HCT116 (cell line): Measurements from ENCODE around the gene WDR62. TPM values are rescaled to one million over a fixed set of nuclear protein-coding genes. Genes with fewer than 3 reads are reported as not detected.

ENCODE experiments used
- ATAC-seq: fragments of 200-7000 bp; cut with Tn5 transposase; 2 replicates; pipeline ENCODE4 v1.9.1; 2020; ENCODE audit warnings: mild to moderate bottlenecking, moderate library complexity
- BruUV-seq: library from RNA; stranded (reverse); fragments of 400-500 nt; replicated peaks from 2 replicates; lab custom pipeline; 2021; lab: Mats Ljungman, UMichigan
- CTCF ChIA-PET: fragments of 300-600 bp; sonication (Branson Sonifier 250); formaldehyde crosslinking; loops from one replicate; lab custom pipeline; 2021; ENCODE audit warnings: antibody characterized with exemption; lab: Charles Lee
- POLR2A ChIA-PET: fragments of 300-600, 350-600 bp; sonication (Branson Sonifier 250); formaldehyde crosslinking; loops from one replicate; lab custom pipeline; 2021; ENCODE audit warnings: antibody characterized with exemption; lab: Charles Lee
- RAD21 ChIA-PET, 2 experiments: fragments of 300-600 bp; sonication (Branson Sonifier 250); formaldehyde crosslinking; loops; one replicate each; lab custom pipeline; 2023; ENCODE audit warnings: low total read pairs in 2 of 2; ENCODE audit not compliant: uncharacterized antibody in 2 of 2, unreplicated experiment in 2 of 2, low non-redundant PET in 1 of 2; lab: Charles Lee
- DNase-seq: peaks from one replicate; pipeline ENCODE4 v3.0.0-alpha.2; 2010; ENCODE audit warnings: low read depth, low spot score
- H2AFZ ChIP-seq: fragments of 200-600 bp; shearing (Covaris generic), sonication (generic); 2 replicates; pipeline ENCODE4 v1.6.1; 2017; ENCODE audit warnings: low read depth, mixed run types, mixed read lengths, antibody characterized with exemption, low read length; ENCODE audit not compliant: poor library complexity, severe bottlenecking
- H3K27ac ChIP-seq: 2 replicates; pipeline ENCODE4 v1.5.1; 2012; ENCODE audit warnings: low read depth, low read length
- H3K27me3 ChIP-seq: fragments of 200-600 bp; sonication (generic); 2 replicates; pipeline ENCODE4 v1.6.1; 2016; ENCODE audit warnings: mixed run types, low read length, mixed read lengths; ENCODE audit not compliant: insufficient read depth
- H3K36me3 ChIP-seq, 2 experiments: fragments of 200-500 bp in 1 of 2; fragments of 200-600 bp in 1 of 2; sonication (Bioruptor generic) in 1 of 2; sonication (generic) in 1 of 2; 2 replicates each; pipeline versions ENCODE4 v1.5.1 to v1.6.1; 2014 to 2016; ENCODE audit warnings: low read length in 2 of 2, inconsistent platforms in 1 of 2, mixed read lengths in 1 of 2, mixed run types in 1 of 2; ENCODE audit not compliant: insufficient read depth in 2 of 2, control insufficient read depth in 1 of 2
- H3K4me1 ChIP-seq, 2 experiments: fragments of 200-600 bp in 1 of 2; sonication (generic) in 1 of 2; 2 replicates each; pipeline versions ENCODE4 v1.5.1 to v1.6.1; 2012 to 2017; ENCODE audit warnings: low read length in 2 of 2, inconsistent platforms in 1 of 2, mild to moderate bottlenecking in 1 of 2, mixed read lengths in 1 of 2, mixed run types in 1 of 2, moderate library complexity in 1 of 2; ENCODE audit not compliant: insufficient read depth in 2 of 2, control insufficient read depth in 1 of 2
- H3K4me2 ChIP-seq: fragments of 200-600 bp; sonication (generic); 2 replicates; pipeline ENCODE4 v1.6.1; 2017; ENCODE audit warnings: mixed run types, low read length, mixed read lengths
- H3K4me3 ChIP-seq, 2 experiments: fragments of 200-600 bp in 1 of 2; sonication (generic) in 1 of 2; replicated peaks in 1 of 2; 2 replicates each; pipeline ENCODE4 v1.5.1; 2011 to 2016; ENCODE audit warnings: low read length in 2 of 2, control low read depth in 1 of 2, low read depth in 1 of 2, mild to moderate bottlenecking in 1 of 2, mixed read lengths in 1 of 2, mixed run types in 1 of 2
- H3K79me2 ChIP-seq: fragments of 200-600 bp; sonication (generic); 2 replicates; pipeline ENCODE4 v1.6.1; 2017; ENCODE audit warnings: mild to moderate bottlenecking, mixed run types, low read length, moderate library complexity, mixed read lengths; ENCODE audit not compliant: insufficient read depth
- H3K9ac ChIP-seq: fragments of 200-600 bp; sonication (generic); 2 replicates; pipeline ENCODE4 v1.6.1; 2016; ENCODE audit warnings: low read length, mixed read lengths
- H3K9me2 ChIP-seq: fragments of 200-600 bp; sonication (generic), shearing (Covaris generic); 2 replicates; pipeline ENCODE4 v1.6.1; 2017; ENCODE audit warnings: mixed run types, mild to moderate bottlenecking, moderate library complexity; ENCODE audit not compliant: insufficient read depth
- H3K9me3 ChIP-seq, 2 experiments: fragments of 200-500 bp in 1 of 2; fragments of 200-600 bp in 1 of 2; sonication (Bioruptor generic) in 1 of 2; sonication (generic) in 1 of 2; 2 replicates each; pipeline ENCODE4 v1.6.1; 2014 to 2017; ENCODE audit warnings: low read length in 2 of 2, mixed read lengths in 2 of 2, inconsistent platforms in 1 of 2, low read depth in 1 of 2, mild to moderate bottlenecking in 1 of 2, mixed run types in 1 of 2, moderate library complexity in 1 of 2; ENCODE audit not compliant: control insufficient read depth in 1 of 2, insufficient read depth in 1 of 2
- H4K20me1 ChIP-seq: fragments of 200-600 bp; sonication (generic), shearing (Covaris generic); 2 replicates; pipeline ENCODE4 v1.6.1; 2017; ENCODE audit warnings: mixed run types, mild to moderate bottlenecking, moderate library complexity; ENCODE audit not compliant: insufficient read depth
- EGR1 ChIP-seq: IDR thresholded peaks from 2 replicates; pipeline ENCODE4 v1.6.1; 2012; ENCODE audit warnings: low read depth
- ELF1 ChIP-seq: IDR thresholded peaks from 2 replicates; pipeline ENCODE4 v1.6.1; 2012; ENCODE audit warnings: low read depth, borderline replicate concordance
- RAD21 ChIP-seq: IDR thresholded peaks from 2 replicates; pipeline ENCODE4 v1.6.1; 2012; ENCODE audit warnings: low read depth, mild to moderate bottlenecking
- ZNF274 ChIP-seq: fragments of 200-500 bp; sonication (Bioruptor generic); IDR thresholded peaks from 2 replicates; pipeline ENCODE4 v1.6.1; 2014; ENCODE audit warnings: mild to moderate bottlenecking, low read depth, low read length, inconsistent platforms
- intact Hi-C: fragments of 100-400 bp; cut with micrococcal nuclease; formaldehyde crosslinking; loops from 2 replicates; pipeline ENCODE4 v1.10.0; 2022
- total RNA-seq: library from RNA; stranded (reverse); gene quantifications from one replicate; pipeline ENCODE4 v1.2.1, GENCODE V29; 2021; ENCODE audit not compliant: unreplicated experiment
- TF ChIP-seq, protein P1 (sequence below): IDR thresholded peaks from 2 replicates; pipeline ENCODE4 v1.6.1; 2012; ENCODE audit warnings: low read depth
- TF ChIP-seq, protein P2 (sequence below): IDR thresholded peaks from 2 replicates; pipeline ENCODE4 v1.6.1; 2012

WDR62 gene
- total RNA-seq, 1 experiment from 2014 or later = 17.0 TPM

DNA sequence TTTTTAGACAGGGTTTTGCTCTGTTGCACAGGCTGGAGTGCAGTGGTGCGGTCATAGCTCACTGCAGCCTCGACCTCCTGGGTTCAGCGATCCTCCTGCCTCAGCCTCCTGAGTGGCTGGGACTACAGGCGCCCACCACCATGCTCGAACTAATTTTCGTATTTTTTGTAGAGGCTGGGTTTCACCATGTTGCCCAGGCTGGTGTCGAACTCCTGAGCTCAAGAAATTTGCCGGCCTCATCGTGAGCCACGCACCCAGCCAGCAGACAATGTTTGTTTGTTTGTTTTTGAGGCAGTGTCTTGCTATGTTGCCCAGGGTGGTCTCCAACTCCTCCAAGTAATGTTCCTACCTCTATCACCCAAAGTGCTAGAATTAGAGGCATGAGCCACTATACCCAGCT is 98.4 kb downstream of the WDR62 start:
- Histone ChIP-seq H3K4me1 (no peaks in the 10 kb centered on the region), H3K27ac (no peak overlapping the region), H3K9me3 (no peaks in the 10 kb centered on the region), H2AFZ (no peak overlapping the region), H4K20me1 (no peaks in the 10 kb centered on the region), H3K79me2 (0 out of 2 replicates have a peak, but pooled peaks cover 6% of the 10 kb centered on the region), H3K27me3 (no peaks in the 10 kb centered on the region), H3K36me3 (peaks cover 15 to 31% of the 10 kb centered on the region in 2 experiments), H3K9ac (no peak overlapping the region), H3K4me3 (no peak overlapping the region), H3K9me2 (no peaks in the 10 kb centered on the region), H3K4me2 (no peak overlapping the region)
- no TSS peak for BruUV-seq
- ATAC-seq = no peak
- RAD21 ChIA-PET = no interaction called here
- CTCF ChIA-PET = no interaction called here
- POLR2A ChIA-PET = interaction anchor here (1.4 kb wide), 1 partner anchor 9 kb away, joined by 3 read pairs; no protein-coding TSS in a partner anchor
- TF ChIP-seq, protein P1, sequence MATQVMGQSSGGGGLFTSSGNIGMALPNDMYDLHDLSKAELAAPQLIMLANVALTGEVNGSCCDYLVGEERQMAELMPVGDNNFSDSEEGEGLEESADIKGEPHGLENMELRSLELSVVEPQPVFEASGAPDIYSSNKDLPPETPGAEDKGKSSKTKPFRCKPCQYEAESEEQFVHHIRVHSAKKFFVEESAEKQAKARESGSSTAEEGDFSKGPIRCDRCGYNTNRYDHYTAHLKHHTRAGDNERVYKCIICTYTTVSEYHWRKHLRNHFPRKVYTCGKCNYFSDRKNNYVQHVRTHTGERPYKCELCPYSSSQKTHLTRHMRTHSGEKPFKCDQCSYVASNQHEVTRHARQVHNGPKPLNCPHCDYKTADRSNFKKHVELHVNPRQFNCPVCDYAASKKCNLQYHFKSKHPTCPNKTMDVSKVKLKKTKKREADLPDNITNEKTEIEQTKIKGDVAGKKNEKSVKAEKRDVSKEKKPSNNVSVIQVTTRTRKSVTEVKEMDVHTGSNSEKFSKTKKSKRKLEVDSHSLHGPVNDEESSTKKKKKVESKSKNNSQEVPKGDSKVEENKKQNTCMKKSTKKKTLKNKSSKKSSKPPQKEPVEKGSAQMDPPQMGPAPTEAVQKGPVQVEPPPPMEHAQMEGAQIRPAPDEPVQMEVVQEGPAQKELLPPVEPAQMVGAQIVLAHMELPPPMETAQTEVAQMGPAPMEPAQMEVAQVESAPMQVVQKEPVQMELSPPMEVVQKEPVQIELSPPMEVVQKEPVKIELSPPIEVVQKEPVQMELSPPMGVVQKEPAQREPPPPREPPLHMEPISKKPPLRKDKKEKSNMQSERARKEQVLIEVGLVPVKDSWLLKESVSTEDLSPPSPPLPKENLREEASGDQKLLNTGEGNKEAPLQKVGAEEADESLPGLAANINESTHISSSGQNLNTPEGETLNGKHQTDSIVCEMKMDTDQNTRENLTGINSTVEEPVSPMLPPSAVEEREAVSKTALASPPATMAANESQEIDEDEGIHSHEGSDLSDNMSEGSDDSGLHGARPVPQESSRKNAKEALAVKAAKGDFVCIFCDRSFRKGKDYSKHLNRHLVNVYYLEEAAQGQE = no peak
- TF ChIP-seq ZNF274 (no peak), EGR1 (no peak), ELF1 (no peak), RAD21 (no peak)
- TF ChIP-seq, protein P2, sequence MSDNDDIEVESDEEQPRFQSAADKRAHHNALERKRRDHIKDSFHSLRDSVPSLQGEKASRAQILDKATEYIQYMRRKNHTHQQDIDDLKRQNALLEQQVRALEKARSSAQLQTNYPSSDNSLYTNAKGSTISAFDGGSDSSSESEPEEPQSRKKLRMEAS = no peak
- no peak for DNase-seq
- intact Hi-C loops = no loop called here

Other genes starting within 250 kb of the WDR62 start
- 0.44 TPM for gene PRODH2, start 242.1 kb upstream of the WDR62 start, total RNA-seq
- gene NPHS1, start 202.4 kb upstream of the WDR62 start, total RNA-seq = 0.57 TPM
- 1.3 TPM for gene KIRREL2, start 198.0 kb upstream of the WDR62 start, total RNA-seq
- gene APLP1, start 186.3 kb upstream of the WDR62 start, total RNA-seq = 41.2 TPM
- 13.7 TPM for gene NFKBID, start 154.4 kb upstream of the WDR62 start, total RNA-seq
- 1.2 TPM for gene HCST, start 152.4 kb upstream of the WDR62 start, total RNA-seq
- 0.49 TPM for gene TYROBP, start 146.6 kb upstream of the WDR62 start, total RNA-seq
- 18.8 TPM for gene LRFN3, start 118.5 kb upstream of the WDR62 start, total RNA-seq
- gene SDHAF1, start 59.7 kb upstream of the WDR62 start, total RNA-seq = 21.0 TPM
- 27.9 TPM for gene SYNE4, start 46.1 kb upstream of the WDR62 start, total RNA-seq
- gene ALKBH6, start 40.7 kb upstream of the WDR62 start, total RNA-seq = 28.6 TPM
- gene CLIP3, start 22.0 kb upstream of the WDR62 start, total RNA-seq = 1.5 TPM
- 1.7 TPM for gene THAP8, start 612 bp upstream of the WDR62 start, total RNA-seq
- not detected for gene OVOL3, start 56.2 kb downstream of the WDR62 start, total RNA-seq
- 108 TPM for gene POLR2I, start 60.0 kb downstream of the WDR62 start, total RNA-seq
- 141 TPM for gene TBCB, start 60.6 kb downstream of the WDR62 start, total RNA-seq
- gene CAPNS1, start 85.2 kb downstream of the WDR62 start, total RNA-seq = 621 TPM
- gene COX7A1, start 97.5 kb downstream of the WDR62 start, total RNA-seq = not detected
- 3.2 TPM for gene ZNF565, start 159.8 kb downstream of the WDR62 start, total RNA-seq
- gene ZNF146, start 160.2 kb downstream of the WDR62 start, total RNA-seq = 105 TPM